Regular cardiac myocyte (primary cell): ENCODE measurements around the gene DNAJA4. TPM values are rescaled to one million over a fixed set of nuclear protein-coding genes. Genes with fewer than 3 reads are reported as not detected.

Source experiments
- total RNA-seq: library from RNA; depleted of rRNA; stranded (reverse); fragments of >200 nt; gene quantifications from 2 replicates; pipeline ENCODE4 v1.2.3, GENCODE V29; 2014

DNAJA4 gene
- total RNA-seq = 3.4 and 4.8 TPM in 2 replicates

GRCh38 chr15:78264304-78265136 is at the start of gene DNAJA4:
TSS of gene DNAJA4 (plus strand) at chr15:78264562. CDS start at chr15:78264764, 202 bp downstream.

GRCh38 chr15:78234515-78235040 is 29.8 kb upstream of the DNAJA4 start, which contains the start of gene ACSBG1:
TSS of gene ACSBG1 (minus strand) at chr15:78234565. CDS start at chr15:78234501, 64 bp downstream.

GRCh38 chr15:78299101-78299930 is 35.0 kb downstream of the DNAJA4 start, which contains the start of gene SKIC8:
TSS of gene SKIC8 (minus strand) at chr15:78299609. CDS start at chr15:78295686, 3,923 bp downstream.

Other genes with a start within 250 kb of the DNAJA4 start
- 28.6 and 46.5 TPM in 2 replicates for gene TBC1D2B, start 186.9 kb upstream of the DNAJA4 start, total RNA-seq
- not detected in 2 replicates for gene SH2D7, start 172.0 kb upstream of the DNAJA4 start, total RNA-seq
- 1.7 and 1.9 TPM in 2 replicates for gene CIB2, start 133.1 kb upstream of the DNAJA4 start, total RNA-seq
- gene IDH3A, start 115.2 kb upstream of the DNAJA4 start, total RNA-seq = 27.6 and 81.1 TPM in 2 replicates
- under 0.01 TPM in 1 of 2 replicates, not detected in the other for gene ACSBG1, start 30.0 kb upstream of the DNAJA4 start, total RNA-seq
- gene SKIC8, start 35.0 kb downstream of the DNAJA4 start, total RNA-seq = 62.6 and 120 TPM in 2 replicates
- not detected in 2 replicates for gene CRABP1, start 75.8 kb downstream of the DNAJA4 start, total RNA-seq
- gene IREB2, start 173.7 kb downstream of the DNAJA4 start, total RNA-seq = 15.1 and 31.9 TPM in 2 replicates
- 2.9 and 3.9 TPM in 2 replicates for gene HYKK, start 243.0 kb downstream of the DNAJA4 start, total RNA-seq